Stimulated activated CD4-positive, alpha-beta T cell treated with anti-CD3 and anti-CD28 coated beads, TNF-alpha, amount 100 ng/mL, for 48 hours (primary cell): ENCODE data around the gene ZKSCAN1.
"Not testable (repeated sequence)": the region's sequence is repeated elsewhere in the genome, so short reads cannot be mapped to it uniquely, and the experiment has no call there.

Experiments
- DNase-seq, 3 donors: peaks; one replicate each; pipeline ENCODE4 v3.0.0-alpha.2; 2020; ENCODE audit warnings: low read depth in 3 of 3

ZKSCAN1 gene

GRCh38 chr7:100003711-100004661 is 11.4 kb upstream of the ZKSCAN1 start:
- DNase-seq = no peak

- no peak for DNase-seq
Measured at GRCh38 chr7:100007887-100008286, 7.5 kb upstream of the ZKSCAN1 start.

GRCh38 chr7:100008525-100008924 is 6.9 kb upstream of the ZKSCAN1 start:
- no peak for DNase-seq

- not testable (repeated sequence) for DNase-seq
Measured at GRCh38 chr7:100009952-100010351, 5.4 kb upstream of the ZKSCAN1 start.

GRCh38 chr7:100010901-100011300 is 4.5 kb upstream of the ZKSCAN1 start:
- no peak for DNase-seq

- DNase-seq = no peak
Measured at GRCh38 chr7:100011516-100011915, 3.9 kb upstream of the ZKSCAN1 start.

GRCh38 chr7:100012385-100013327 is 2.7 kb upstream of the ZKSCAN1 start:
- DNase-seq = not testable (repeated sequence)

- peak in 1 of 3 donors; percentile 47 for DNase-seq
Measured at GRCh38 chr7:100013328-100013676, 2.1 kb upstream of the ZKSCAN1 start.

GRCh38 chr7:100016215-100016901 is 962 bp downstream of the ZKSCAN1 start:
- DNase-seq = no peak

- DNase-seq = no peak
Measured at GRCh38 chr7:100017300-100017699, 1.9 kb downstream of the ZKSCAN1 start.

GRCh38 chr7:100017875-100018274 is 2.5 kb downstream of the ZKSCAN1 start:
- no peak for DNase-seq

GRCh38 chr7:100019908-100020307 is 4.5 kb downstream of the ZKSCAN1 start:
- DNase-seq = no peak

GRCh38 chr7:100021297-100021696 is 5.9 kb downstream of the ZKSCAN1 start:
- DNase-seq = no peak

GRCh38 chr7:100022621-100023020 is 7.2 kb downstream of the ZKSCAN1 start:
- no peak for DNase-seq

- no peak for DNase-seq
Measured at GRCh38 chr7:100023526-100023925, 8.1 kb downstream of the ZKSCAN1 start.

GRCh38 chr7:100024020-100024619 is 8.7 kb downstream of the ZKSCAN1 start:
- DNase-seq = no peak

GRCh38 chr7:100027197-100027596 is 11.8 kb downstream of the ZKSCAN1 start:
- no peak for DNase-seq

- no peak for DNase-seq
Measured at GRCh38 chr7:100029596-100029995, 14.2 kb downstream of the ZKSCAN1 start.

GRCh38 chr7:100033526-100033925 is 18.1 kb downstream of the ZKSCAN1 start:
- no peak for DNase-seq

- no peak for DNase-seq
Measured at GRCh38 chr7:100034871-100035510, 19.6 kb downstream of the ZKSCAN1 start.

- DNase-seq = no peak
Measured at GRCh38 chr7:100035876-100036275, 20.5 kb downstream of the ZKSCAN1 start.
